Activated naive CD4-positive, alpha-beta T cell (primary cell): ENCODE data around the gene GRIK3.
"Not testable (repeated sequence)": the region's sequence is repeated elsewhere in the genome, so short reads cannot be mapped to it uniquely, and the experiment has no call there.

ENCODE experiments used
- DNase-seq, 4 experiments: peaks; one replicate each; lab custom pipeline; 2025; lab: John Stamatoyannopoulos, UW

Gene GRIK3

GRCh38 chr1:37034121-37035013 lies at the start of gene GRIK3:
Gene GRIK3 (minus strand): TSS chr1:37034515. CDS start chr1:37034108, 407 bp downstream.
- no peak for DNase-seq

GRCh38 chr1:37084013-37084412 lies 49.7 kb upstream of the GRIK3 start:
- no peak for DNase-seq

GRCh38 chr1:37083603-37084002 lies 49.3 kb upstream of the GRIK3 start:
- DNase-seq = no peak

- DNase-seq = not testable (repeated sequence)
These were observed 46.1 kb upstream of the GRIK3 start for GRCh38 chr1:37080296-37080986.

GRCh38 chr1:37078866-37079265 lies 44.6 kb upstream of the GRIK3 start:
- DNase-seq = no peak

GRCh38 chr1:37076168-37076567 lies 41.9 kb upstream of the GRIK3 start:
- no peak for DNase-seq

- DNase-seq = no peak
These were observed 39.6 kb upstream of the GRIK3 start for GRCh38 chr1:37073854-37074379.

GRCh38 chr1:37073152-37073853 lies 39.0 kb upstream of the GRIK3 start:
- DNase-seq = no peak

- DNase-seq = no peak
These were observed 37.5 kb upstream of the GRIK3 start for GRCh38 chr1:37071829-37072228.

- DNase-seq = no peak
These were observed 35.8 kb upstream of the GRIK3 start for GRCh38 chr1:37070126-37070525.

- DNase-seq = no peak
These were observed 35.1 kb upstream of the GRIK3 start for GRCh38 chr1:37069406-37069805.

- DNase-seq = no peak
These were observed 34.6 kb upstream of the GRIK3 start for GRCh38 chr1:37068897-37069296.

- no peak for DNase-seq
These were observed 33.9 kb upstream of the GRIK3 start for GRCh38 chr1:37068260-37068659.

- DNase-seq = no peak
These were observed 29.7 kb upstream of the GRIK3 start for GRCh38 chr1:37064039-37064438.

- no peak for DNase-seq
These were observed 25.0 kb upstream of the GRIK3 start for GRCh38 chr1:37059346-37059745.

- DNase-seq = no peak
These were observed 24.2 kb upstream of the GRIK3 start for GRCh38 chr1:37058424-37058988.

- no peak for DNase-seq
These were observed 22.0 kb upstream of the GRIK3 start for GRCh38 chr1:37056325-37056724.

- DNase-seq = no peak
These were observed 21.3 kb upstream of the GRIK3 start for GRCh38 chr1:37055631-37056030.

- DNase-seq = no peak
These were observed 18.9 kb upstream of the GRIK3 start for GRCh38 chr1:37053173-37053572.

GRCh38 chr1:37052120-37052519 lies 17.8 kb upstream of the GRIK3 start:
- DNase-seq = no peak

GRCh38 chr1:37051346-37051745 lies 17.0 kb upstream of the GRIK3 start:
- DNase-seq = no peak

- no peak for DNase-seq
These were observed 13.2 kb upstream of the GRIK3 start for GRCh38 chr1:37047542-37047941.
